ENCODE results near the gene PCDHGB3.
A peak's percentile ranks its signal among the peaks of the same experiment; 100 is the strongest.
"Not testable (repeated sequence)": the region's sequence is repeated elsewhere in the genome, so short reads cannot be mapped to it uniquely, and the experiment has no call there.

The PCDHGB3 gene

GRCh38 chr5:141389153-141390042, 19.4 kb downstream of the PCDHGB3 start:
- no peak for DNase-seq (ENCODE audit: extremely low read depth, insufficient read length)
- H3K4me3 ChIP-seq (replicated peaks; ENCODE audit: low read depth, low read length) = no peak overlapping the region
- no peaks in the 10 kb centered on the region for H3K27me3 ChIP-seq (replicated peaks; ENCODE audit: control insufficient read depth, insufficient read depth, low read length)
- TF ChIP-seq, protein P1, sequence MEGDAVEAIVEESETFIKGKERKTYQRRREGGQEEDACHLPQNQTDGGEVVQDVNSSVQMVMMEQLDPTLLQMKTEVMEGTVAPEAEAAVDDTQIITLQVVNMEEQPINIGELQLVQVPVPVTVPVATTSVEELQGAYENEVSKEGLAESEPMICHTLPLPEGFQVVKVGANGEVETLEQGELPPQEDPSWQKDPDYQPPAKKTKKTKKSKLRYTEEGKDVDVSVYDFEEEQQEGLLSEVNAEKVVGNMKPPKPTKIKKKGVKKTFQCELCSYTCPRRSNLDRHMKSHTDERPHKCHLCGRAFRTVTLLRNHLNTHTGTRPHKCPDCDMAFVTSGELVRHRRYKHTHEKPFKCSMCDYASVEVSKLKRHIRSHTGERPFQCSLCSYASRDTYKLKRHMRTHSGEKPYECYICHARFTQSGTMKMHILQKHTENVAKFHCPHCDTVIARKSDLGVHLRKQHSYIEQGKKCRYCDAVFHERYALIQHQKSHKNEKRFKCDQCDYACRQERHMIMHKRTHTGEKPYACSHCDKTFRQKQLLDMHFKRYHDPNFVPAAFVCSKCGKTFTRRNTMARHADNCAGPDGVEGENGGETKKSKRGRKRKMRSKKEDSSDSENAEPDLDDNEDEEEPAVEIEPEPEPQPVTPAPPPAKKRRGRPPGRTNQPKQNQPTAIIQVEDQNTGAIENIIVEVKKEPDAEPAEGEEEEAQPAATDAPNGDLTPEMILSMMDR (IDR thresholded peaks at IDR 0.05; ENCODE audit: insufficient read depth, low read length, poor library complexity, severe bottlenecking) = no peak
- no peaks in the 10 kb centered on the region for H3K36me3 ChIP-seq (ENCODE audit: control insufficient read depth, insufficient read depth, low read length)

DNA sequence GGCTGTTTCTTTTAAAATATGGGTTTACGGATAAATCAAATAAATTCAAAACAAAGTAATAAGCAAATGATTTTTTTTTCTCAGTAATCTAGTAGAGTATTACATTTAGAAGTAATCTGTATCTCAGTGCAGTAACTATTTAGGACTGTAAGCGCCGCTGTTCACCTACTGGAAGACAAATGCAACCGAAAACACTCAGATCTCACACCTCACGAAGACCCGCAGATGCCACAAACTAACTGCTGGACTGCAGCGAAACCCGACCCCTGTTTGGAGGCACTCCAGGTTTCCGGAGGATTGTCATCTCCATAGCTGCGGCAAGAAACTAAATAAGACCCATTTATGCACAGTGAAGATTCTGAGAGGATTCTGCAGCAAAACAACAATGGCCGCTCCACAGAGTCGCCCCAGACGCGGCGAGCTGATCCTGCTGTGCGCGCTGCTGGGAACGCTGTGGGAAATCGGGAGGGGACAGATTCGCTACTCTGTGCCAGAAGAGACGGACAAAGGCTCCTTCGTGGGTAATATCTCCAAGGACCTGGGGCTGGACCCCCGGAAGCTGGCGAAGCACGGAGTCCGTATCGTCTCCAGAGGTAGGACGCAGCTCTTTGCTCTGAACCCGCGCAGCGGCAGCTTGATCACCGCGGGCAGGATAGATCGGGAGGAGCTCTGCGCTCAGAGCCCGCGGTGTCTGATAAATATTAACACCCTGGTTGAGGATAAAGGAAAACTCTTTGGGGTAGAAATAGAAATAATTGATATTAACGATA, 22.6 kb downstream of the PCDHGB3 start, which contains the start of gene PCDHGA8:
PCDHGA8 (plus strand) TSS at position 205 of the 770 bp plus-strand sequence; CDS start at position 386, 181 bp downstream.
- H3K27me3 ChIP-seq (replicated peaks; ENCODE audit: control insufficient read depth, insufficient read depth, low read length) = no peaks in the 10 kb centered on the region
- H3K36me3 ChIP-seq (ENCODE audit: control insufficient read depth, insufficient read depth, low read length) = no peaks in the 10 kb centered on the region
- no peak for DNase-seq (ENCODE audit: extremely low read depth, insufficient read length)
- no peak within 1 kb of the TSS for H3K4me3 ChIP-seq (replicated peaks; ENCODE audit: low read depth, low read length)
- TF ChIP-seq, protein P1 (IDR thresholded peaks at IDR 0.05; ENCODE audit: insufficient read depth, low read length, poor library complexity, severe bottlenecking) = no peak

DNA sequence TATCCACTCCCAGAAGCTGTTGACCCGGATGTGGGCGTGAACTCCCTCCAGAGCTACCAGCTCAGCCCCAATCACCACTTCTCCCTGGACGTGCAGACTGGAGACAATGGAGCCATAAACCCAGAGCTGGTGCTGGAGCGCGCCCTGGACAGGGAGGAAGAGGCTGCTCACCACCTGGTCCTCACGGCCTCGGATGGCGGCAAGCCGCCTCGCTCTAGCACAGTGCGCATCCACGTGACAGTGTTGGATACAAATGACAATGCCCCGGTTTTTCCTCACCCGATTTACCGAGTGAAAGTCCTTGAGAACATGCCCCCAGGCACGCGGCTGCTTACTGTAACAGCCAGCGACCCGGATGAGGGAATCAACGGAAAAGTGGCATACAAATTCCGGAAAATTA, 23.2 kb downstream of the PCDHGB3 start:
- H3K27me3 ChIP-seq (replicated peaks; ENCODE audit: control insufficient read depth, insufficient read depth, low read length) = no peaks in the 10 kb centered on the region
- TF ChIP-seq, protein P1 (IDR thresholded peaks at IDR 0.05; ENCODE audit: insufficient read depth, low read length, poor library complexity, severe bottlenecking) = no peak
- no peaks in the 10 kb centered on the region for H3K36me3 ChIP-seq (ENCODE audit: control insufficient read depth, insufficient read depth, low read length)
- no peak overlapping the region for H3K4me3 ChIP-seq (replicated peaks; ENCODE audit: low read depth, low read length)
- no peak for DNase-seq (ENCODE audit: extremely low read depth, insufficient read length)

DNA sequence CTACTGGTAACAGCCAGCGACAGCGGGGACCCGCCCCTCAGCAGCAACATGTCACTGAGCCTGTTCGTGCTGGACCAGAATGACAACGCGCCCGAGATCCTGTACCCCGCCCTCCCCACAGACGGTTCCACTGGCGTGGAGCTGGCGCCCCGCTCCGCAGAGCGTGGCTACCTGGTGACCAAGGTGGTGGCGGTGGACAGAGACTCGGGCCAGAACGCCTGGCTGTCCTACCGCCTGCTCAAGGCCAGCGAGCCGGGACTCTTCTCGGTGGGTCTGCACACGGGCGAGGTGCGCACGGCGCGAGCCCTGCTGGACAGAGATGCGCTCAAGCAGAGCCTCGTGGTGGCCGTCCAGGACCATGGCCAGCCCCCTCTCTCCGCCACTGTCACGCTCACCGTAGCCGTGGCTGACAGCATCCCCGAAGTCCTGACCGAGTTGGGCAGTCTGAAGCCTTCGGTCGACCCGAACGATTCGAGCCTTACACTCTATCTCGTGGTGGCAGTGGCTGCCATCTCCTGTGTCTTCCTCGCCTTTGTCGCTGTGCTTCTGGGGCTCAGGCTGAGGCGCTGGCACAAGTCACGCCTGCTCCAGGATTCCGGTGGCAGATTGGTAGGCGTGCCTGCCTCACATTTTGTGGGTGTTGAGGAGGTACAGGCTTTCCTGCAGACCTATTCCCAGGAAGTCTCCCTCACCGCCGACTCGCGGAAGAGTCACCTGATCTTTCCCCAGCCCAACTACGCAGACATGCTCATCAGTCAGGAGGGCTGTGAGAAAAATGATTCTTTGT, 24.6 kb downstream of the PCDHGB3 start:
- H3K4me3 ChIP-seq (replicated peaks; ENCODE audit: low read depth, low read length); H3K27me3 ChIP-seq (replicated peaks; ENCODE audit: control insufficient read depth, insufficient read depth, low read length); H3K36me3 ChIP-seq (ENCODE audit: control insufficient read depth, insufficient read depth, low read length); DNase-seq (ENCODE audit: extremely low read depth, insufficient read length): not testable (repeated sequence)

GRCh38 chr5:141397756-141398551, 27.9 kb downstream of the PCDHGB3 start, which contains the start of gene PCDHGB5:
Gene PCDHGB5 (plus strand): TSS chr5:141397947. CDS start chr5:141398128, 181 bp downstream.
- not testable (repeated sequence) for H3K36me3 ChIP-seq (ENCODE audit: control insufficient read depth, insufficient read depth, low read length); H3K4me3 ChIP-seq (replicated peaks; ENCODE audit: low read depth, low read length); H3K27me3 ChIP-seq (replicated peaks; ENCODE audit: control insufficient read depth, insufficient read depth, low read length)
- DNase-seq (ENCODE audit: extremely low read depth, insufficient read length) = peak; percentile 37
- TF ChIP-seq, protein P1 (IDR thresholded peaks at IDR 0.05; ENCODE audit: insufficient read depth, low read length, poor library complexity, severe bottlenecking) = peak; percentile 17

Data from GM06990 (cell line).